Uterus (tissue), 2 donors: Measurements from ENCODE around the gene SOX11.

Source experiments
- CTCF ChIP-seq, 4 experiments: fragments of 200-600 bp in 2 of 4; fragments of 450-650 bp in 2 of 4; sonication (generic) in 2 of 4; IDR thresholded peaks; one replicate each; pipeline ENCODE4 v1.5.1; 2016 to 2019; ENCODE audit warnings: antibody characterized with exemption in 4 of 4, mild to moderate bottlenecking in 2 of 4, moderate library complexity in 1 of 4
- POLR2A ChIP-seq, 2 donors: fragments of 450-650 bp; IDR thresholded peaks; one replicate each; pipeline ENCODE4 v1.6.1; 2016; ENCODE audit warnings: antibody characterized with exemption in 2 of 2, mild to moderate bottlenecking in 1 of 2, moderate library complexity in 1 of 2

GRCh38 chr2:5689750-5690149, 2.4 kb upstream of the SOX11 start:
- TF ChIP-seq CTCF (IDR thresholded peaks at IDR 0.05) = no peak
- no peak for TF ChIP-seq POLR2A (IDR thresholded peaks at IDR 0.05)
